Glutamatergic neuron (in vitro differentiated cells): ENCODE results near the gene ARPC2. TPM values are rescaled to one million over a fixed set of nuclear protein-coding genes. Genes with fewer than 3 reads are reported as not detected.

Experiments used
- DNase-seq: peaks from one replicate; pipeline ENCODE4 v3.0.0; 2022
- H3K27ac Mint-ChIP-seq: one replicate; pipeline ENCODE4 v1.8.0; 2020; ENCODE audit warnings: mild to moderate bottlenecking, mixed read lengths, inconsistent platforms; ENCODE audit not compliant: unreplicated experiment
- H3K27me3 Mint-ChIP-seq: one replicate; pipeline ENCODE4 v1.8.0; 2020; ENCODE audit warnings: mild to moderate bottlenecking, moderate library complexity, mixed read lengths, inconsistent platforms; ENCODE audit not compliant: unreplicated experiment
- H3K36me3 Mint-ChIP-seq: one replicate; pipeline ENCODE4 v1.8.0; 2020; ENCODE audit warnings: mild to moderate bottlenecking, mixed read lengths, inconsistent platforms; ENCODE audit not compliant: unreplicated experiment
- H3K4me1 Mint-ChIP-seq: one replicate; pipeline ENCODE4 v1.8.0; 2020; ENCODE audit warnings: mild to moderate bottlenecking, low read depth, mixed read lengths, inconsistent platforms; ENCODE audit not compliant: unreplicated experiment
- H3K4me3 Mint-ChIP-seq: one replicate; pipeline ENCODE4 v1.8.0; 2020; ENCODE audit warnings: mild to moderate bottlenecking, mixed read lengths, inconsistent platforms; ENCODE audit not compliant: unreplicated experiment
- H3K9me3 Mint-ChIP-seq: one replicate; pipeline ENCODE4 v1.8.0; 2020; ENCODE audit warnings: mild to moderate bottlenecking, moderate library complexity, mixed read lengths, inconsistent platforms; ENCODE audit not compliant: unreplicated experiment
- microRNA-seq: library from miRNA; unstranded; fragments of <30 nt; microRNA quantifications from one replicate; pipeline ENCODE4, GENCODE V29; 2020; ENCODE audit not compliant: unreplicated experiment
- total RNA-seq: library from RNA; stranded (reverse); fragmentation: NEBNext Ultra II Directional; extraction: Animal tissue kit (Norgen Biotek cat#: 25700); gene quantifications from one replicate; pipeline ENCODE4 v1.2.1, GENCODE V29; 2021; ENCODE audit not compliant: unreplicated experiment
- TF ChIP-seq, protein P1 (sequence below): fragments of 200-600 bp; sonication (generic); IDR thresholded peaks from one replicate; pipeline ENCODE4 v1.5.0; 2021; ENCODE audit not compliant: partially characterized antibody, unreplicated experiment

Gene ARPC2
- total RNA-seq, 1 donor from 2014 or later = 207 TPM

DNA sequence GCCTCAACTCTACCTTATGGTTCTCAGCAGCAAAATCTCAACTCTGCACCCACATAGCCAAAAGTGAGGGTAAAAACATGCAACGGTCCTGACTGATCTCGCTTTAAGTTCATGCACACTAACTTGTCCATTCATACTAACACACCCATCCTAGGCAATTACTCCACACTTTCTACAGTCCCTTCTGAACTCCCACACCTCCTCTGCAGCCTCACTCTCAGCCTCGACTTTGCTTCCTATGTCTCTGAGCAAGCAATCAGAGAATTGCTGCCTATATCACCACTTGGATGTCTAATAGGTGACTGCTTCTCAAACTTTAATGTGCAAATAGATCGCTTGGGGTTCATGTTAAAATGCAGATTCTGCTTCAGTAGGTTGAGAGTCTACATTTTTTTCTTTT is 83.2 kb downstream of the ARPC2 start:
- Mint-ChIP-seq H3K9me3 (no peaks in the 10 kb centered on the region), H3K27ac (no peak overlapping the region), H3K4me1 (no peaks in the 10 kb centered on the region), H3K36me3 (no peaks in the 10 kb centered on the region), H3K27me3 (no peaks in the 10 kb centered on the region), H3K4me3 (no peak overlapping the region)
- no peak for DNase-seq
- TF ChIP-seq, protein P1, sequence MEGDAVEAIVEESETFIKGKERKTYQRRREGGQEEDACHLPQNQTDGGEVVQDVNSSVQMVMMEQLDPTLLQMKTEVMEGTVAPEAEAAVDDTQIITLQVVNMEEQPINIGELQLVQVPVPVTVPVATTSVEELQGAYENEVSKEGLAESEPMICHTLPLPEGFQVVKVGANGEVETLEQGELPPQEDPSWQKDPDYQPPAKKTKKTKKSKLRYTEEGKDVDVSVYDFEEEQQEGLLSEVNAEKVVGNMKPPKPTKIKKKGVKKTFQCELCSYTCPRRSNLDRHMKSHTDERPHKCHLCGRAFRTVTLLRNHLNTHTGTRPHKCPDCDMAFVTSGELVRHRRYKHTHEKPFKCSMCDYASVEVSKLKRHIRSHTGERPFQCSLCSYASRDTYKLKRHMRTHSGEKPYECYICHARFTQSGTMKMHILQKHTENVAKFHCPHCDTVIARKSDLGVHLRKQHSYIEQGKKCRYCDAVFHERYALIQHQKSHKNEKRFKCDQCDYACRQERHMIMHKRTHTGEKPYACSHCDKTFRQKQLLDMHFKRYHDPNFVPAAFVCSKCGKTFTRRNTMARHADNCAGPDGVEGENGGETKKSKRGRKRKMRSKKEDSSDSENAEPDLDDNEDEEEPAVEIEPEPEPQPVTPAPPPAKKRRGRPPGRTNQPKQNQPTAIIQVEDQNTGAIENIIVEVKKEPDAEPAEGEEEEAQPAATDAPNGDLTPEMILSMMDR = no peak

DNA sequence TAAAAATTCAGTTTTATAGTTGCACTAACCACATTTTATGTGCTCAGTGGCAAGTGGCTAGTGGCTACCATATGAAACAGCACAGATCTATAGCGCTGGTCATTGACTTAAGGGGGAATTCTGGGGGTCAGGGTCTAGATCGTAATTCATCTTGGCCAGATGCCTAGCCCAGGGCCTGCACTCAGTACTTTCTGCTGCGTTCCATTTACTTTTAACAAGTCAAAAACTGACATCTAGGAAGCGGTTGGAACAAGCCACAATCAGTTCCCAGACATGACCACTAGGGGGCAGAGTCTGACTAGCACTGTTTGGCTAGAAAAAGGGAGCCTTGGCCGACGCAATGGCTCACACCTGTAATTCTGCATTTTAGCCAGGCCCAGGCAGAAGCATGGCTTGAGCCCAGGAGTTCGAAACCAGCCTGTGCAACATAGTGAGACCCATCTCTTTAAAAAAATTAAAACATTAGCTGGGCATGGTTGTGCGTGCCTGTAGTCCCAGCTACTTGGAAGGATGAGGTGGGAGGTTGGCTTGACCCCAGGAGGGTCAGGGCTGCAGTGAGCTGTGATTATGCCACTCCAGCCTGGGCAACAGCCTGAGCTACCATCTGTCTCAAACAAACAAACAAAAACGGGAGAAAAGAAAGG is 84.3 kb downstream of the ARPC2 start:
- no peak overlapping the region for H3K27ac Mint-ChIP-seq

More for the DNA sequence above, 84.3 kb downstream of the ARPC2 start:
- H3K4me3 Mint-ChIP-seq = no peak overlapping the region
- H3K9me3 Mint-ChIP-seq = no peaks in the 10 kb centered on the region
- no peaks in the 10 kb centered on the region for H3K36me3 Mint-ChIP-seq
- DNase-seq = peak; percentile 88
- no peaks in the 10 kb centered on the region for H3K4me1 Mint-ChIP-seq
- TF ChIP-seq, protein P1 = peak; percentile 98
- peaks cover 1% of the 10 kb centered on the region for H3K27me3 Mint-ChIP-seq

Small RNA genes within 50 kb of the gene (microRNA-seq; reads per million reads assigned to microRNA genes)
- not detected for gene MIR6513

Other genes with a start within 250 kb of the ARPC2 start
- gene TNS1, start 214.2 kb upstream of the ARPC2 start, total RNA-seq = 3.2 TPM
- not detected for gene RUFY4, start 147.9 kb upstream of the ARPC2 start, total RNA-seq
- not detected for gene CXCR2, start 91.2 kb upstream of the ARPC2 start, total RNA-seq
- gene CXCR1, start 50.2 kb upstream of the ARPC2 start, total RNA-seq = not detected
- 1.6 TPM for gene GPBAR1, start 43.8 kb downstream of the ARPC2 start, total RNA-seq
- 64.6 TPM for gene AAMP, start 52.9 kb downstream of the ARPC2 start, total RNA-seq
- gene PNKD, start 53.3 kb downstream of the ARPC2 start, total RNA-seq = 44.2 TPM
- gene TMBIM1, start 75.3 kb downstream of the ARPC2 start, total RNA-seq = 1.8 TPM
- not detected for gene CATIP, start 139.7 kb downstream of the ARPC2 start, total RNA-seq
- not detected for gene SLC11A1, start 165.1 kb downstream of the ARPC2 start, total RNA-seq
- 9.7 TPM for gene CTDSP1, start 182.7 kb downstream of the ARPC2 start, total RNA-seq
- not detected for gene VIL1, start 201.9 kb downstream of the ARPC2 start, total RNA-seq